ENCODE measurements around the gene TGFB1I1.

DNA sequence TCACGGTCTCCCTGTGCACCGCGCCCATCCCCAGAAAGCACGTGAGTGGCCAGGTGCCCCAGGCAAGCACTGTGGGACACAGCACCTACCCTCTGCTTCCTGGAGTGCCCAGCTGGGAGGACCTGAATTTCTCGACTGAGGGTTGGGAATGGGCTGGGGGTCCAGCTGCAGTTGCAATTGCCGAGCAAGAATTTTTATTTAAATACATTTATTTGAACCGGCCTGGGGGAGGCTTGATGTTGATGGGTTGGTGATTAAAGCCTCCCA is 17.3 kb downstream of the TGFB1I1 start:
- TF ChIP-seq POLR2AphosphoS5 (IDR thresholded peaks at IDR 0.05; ENCODE audit: low read depth, low read length) (no peak), EZH2 (IDR thresholded peaks at IDR 0.05) (no peak), SP1 (IDR thresholded peaks at IDR 0.05; ENCODE audit: low read depth) (no peak), YY1 (IDR thresholded peaks at IDR 0.05; ENCODE audit: extremely low read depth, insufficient replicate concordance, low read depth, low read length) (no peak), ZFX (IDR thresholded peaks at IDR 0.05) (no peak), EGR1 (IDR thresholded peaks at IDR 0.05; ENCODE audit: low read depth) (no peak), POLR2A (IDR thresholded peaks at IDR 0.05; ENCODE audit: borderline replicate concordance, extremely low read depth, insufficient read depth, insufficient read length) (no peak), EZH2phosphoT487 (IDR thresholded peaks at IDR 0.05; ENCODE audit: borderline replicate concordance) (no peak)
- TF ChIP-seq, protein P1, sequence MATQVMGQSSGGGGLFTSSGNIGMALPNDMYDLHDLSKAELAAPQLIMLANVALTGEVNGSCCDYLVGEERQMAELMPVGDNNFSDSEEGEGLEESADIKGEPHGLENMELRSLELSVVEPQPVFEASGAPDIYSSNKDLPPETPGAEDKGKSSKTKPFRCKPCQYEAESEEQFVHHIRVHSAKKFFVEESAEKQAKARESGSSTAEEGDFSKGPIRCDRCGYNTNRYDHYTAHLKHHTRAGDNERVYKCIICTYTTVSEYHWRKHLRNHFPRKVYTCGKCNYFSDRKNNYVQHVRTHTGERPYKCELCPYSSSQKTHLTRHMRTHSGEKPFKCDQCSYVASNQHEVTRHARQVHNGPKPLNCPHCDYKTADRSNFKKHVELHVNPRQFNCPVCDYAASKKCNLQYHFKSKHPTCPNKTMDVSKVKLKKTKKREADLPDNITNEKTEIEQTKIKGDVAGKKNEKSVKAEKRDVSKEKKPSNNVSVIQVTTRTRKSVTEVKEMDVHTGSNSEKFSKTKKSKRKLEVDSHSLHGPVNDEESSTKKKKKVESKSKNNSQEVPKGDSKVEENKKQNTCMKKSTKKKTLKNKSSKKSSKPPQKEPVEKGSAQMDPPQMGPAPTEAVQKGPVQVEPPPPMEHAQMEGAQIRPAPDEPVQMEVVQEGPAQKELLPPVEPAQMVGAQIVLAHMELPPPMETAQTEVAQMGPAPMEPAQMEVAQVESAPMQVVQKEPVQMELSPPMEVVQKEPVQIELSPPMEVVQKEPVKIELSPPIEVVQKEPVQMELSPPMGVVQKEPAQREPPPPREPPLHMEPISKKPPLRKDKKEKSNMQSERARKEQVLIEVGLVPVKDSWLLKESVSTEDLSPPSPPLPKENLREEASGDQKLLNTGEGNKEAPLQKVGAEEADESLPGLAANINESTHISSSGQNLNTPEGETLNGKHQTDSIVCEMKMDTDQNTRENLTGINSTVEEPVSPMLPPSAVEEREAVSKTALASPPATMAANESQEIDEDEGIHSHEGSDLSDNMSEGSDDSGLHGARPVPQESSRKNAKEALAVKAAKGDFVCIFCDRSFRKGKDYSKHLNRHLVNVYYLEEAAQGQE (IDR thresholded peaks at IDR 0.05; ENCODE audit: low read depth), result no peak
- TF ChIP-seq, protein P2, sequence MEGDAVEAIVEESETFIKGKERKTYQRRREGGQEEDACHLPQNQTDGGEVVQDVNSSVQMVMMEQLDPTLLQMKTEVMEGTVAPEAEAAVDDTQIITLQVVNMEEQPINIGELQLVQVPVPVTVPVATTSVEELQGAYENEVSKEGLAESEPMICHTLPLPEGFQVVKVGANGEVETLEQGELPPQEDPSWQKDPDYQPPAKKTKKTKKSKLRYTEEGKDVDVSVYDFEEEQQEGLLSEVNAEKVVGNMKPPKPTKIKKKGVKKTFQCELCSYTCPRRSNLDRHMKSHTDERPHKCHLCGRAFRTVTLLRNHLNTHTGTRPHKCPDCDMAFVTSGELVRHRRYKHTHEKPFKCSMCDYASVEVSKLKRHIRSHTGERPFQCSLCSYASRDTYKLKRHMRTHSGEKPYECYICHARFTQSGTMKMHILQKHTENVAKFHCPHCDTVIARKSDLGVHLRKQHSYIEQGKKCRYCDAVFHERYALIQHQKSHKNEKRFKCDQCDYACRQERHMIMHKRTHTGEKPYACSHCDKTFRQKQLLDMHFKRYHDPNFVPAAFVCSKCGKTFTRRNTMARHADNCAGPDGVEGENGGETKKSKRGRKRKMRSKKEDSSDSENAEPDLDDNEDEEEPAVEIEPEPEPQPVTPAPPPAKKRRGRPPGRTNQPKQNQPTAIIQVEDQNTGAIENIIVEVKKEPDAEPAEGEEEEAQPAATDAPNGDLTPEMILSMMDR (IDR thresholded peaks at IDR 0.05 in 2 of 3, conservative IDR thresholded peaks at IDR 0.05 in 1 of 3; ENCODE audit: borderline replicate concordance in 1 of 3, insufficient read depth in 1 of 3, low read depth in 2 of 3, low read length in 2 of 3), result no peak
- TF ChIP-seq, protein P3, sequence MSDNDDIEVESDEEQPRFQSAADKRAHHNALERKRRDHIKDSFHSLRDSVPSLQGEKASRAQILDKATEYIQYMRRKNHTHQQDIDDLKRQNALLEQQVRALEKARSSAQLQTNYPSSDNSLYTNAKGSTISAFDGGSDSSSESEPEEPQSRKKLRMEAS (IDR thresholded peaks at IDR 0.05), result no peak
- TF ChIP-seq, protein P4, sequence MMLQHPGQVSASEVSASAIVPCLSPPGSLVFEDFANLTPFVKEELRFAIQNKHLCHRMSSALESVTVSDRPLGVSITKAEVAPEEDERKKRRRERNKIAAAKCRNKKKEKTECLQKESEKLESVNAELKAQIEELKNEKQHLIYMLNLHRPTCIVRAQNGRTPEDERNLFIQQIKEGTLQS (IDR thresholded peaks at IDR 0.05), result no peak

Measured in HCT116 (cell line).